GM19452 (cell line): ENCODE data around the gene CALY.
"Not testable (repeated sequence)": the region's sequence is repeated elsewhere in the genome, so short reads cannot be mapped to it uniquely, and the experiment has no call there.

Experiments used
- ATAC-seq: cut with Tn5 transposase; IDR thresholded peaks from one replicate; pipeline ENCODE4 v1.9.1; 2021; ENCODE audit not compliant: unreplicated experiment

Gene CALY

GRCh38 chr10:133332936-133333699 is 3.6 kb downstream of the CALY start:
- ATAC-seq = no peak

GRCh38 chr10:133329491-133330202 is 7.0 kb downstream of the CALY start:
- ATAC-seq = peak; percentile 74

GRCh38 chr10:133328358-133329343 is 8.0 kb downstream of the CALY start:
- ATAC-seq = no peak

- ATAC-seq = no peak
Measured at GRCh38 chr10:133327651-133328357, 8.9 kb downstream of the CALY start.

GRCh38 chr10:133326745-133327650 is 9.7 kb downstream of the CALY start:
- ATAC-seq = no peak

GRCh38 chr10:133326223-133326551 is 10.5 kb downstream of the CALY start:
- no peak for ATAC-seq

GRCh38 chr10:133325440-133326222 is 11.1 kb downstream of the CALY start:
- no peak for ATAC-seq

GRCh38 chr10:133324857-133325260 is 11.8 kb downstream of the CALY start:
- ATAC-seq = no peak

GRCh38 chr10:133324198-133324792 is 12.4 kb downstream of the CALY start:
- ATAC-seq = no peak

- not testable (repeated sequence) for ATAC-seq
Measured at GRCh38 chr10:133322064-133322709, 14.5 kb downstream of the CALY start.

- ATAC-seq = not testable (repeated sequence)
Measured at GRCh38 chr10:133320852-133321422, 15.8 kb downstream of the CALY start.

GRCh38 chr10:133318494-133319127 is 18.1 kb downstream of the CALY start:
- peak; percentile 88 for ATAC-seq

- no peak for ATAC-seq
Measured at GRCh38 chr10:133316732-133317131, 20.0 kb downstream of the CALY start.

- no peak for ATAC-seq
Measured at GRCh38 chr10:133316266-133316665, 20.4 kb downstream of the CALY start.

GRCh38 chr10:133315847-133316246 is 20.8 kb downstream of the CALY start:
- ATAC-seq = no peak

GRCh38 chr10:133314911-133315310 is 21.8 kb downstream of the CALY start:
- no peak for ATAC-seq

- no peak for ATAC-seq
Measured at GRCh38 chr10:133313192-133313591, 23.5 kb downstream of the CALY start.
